Neural crest cell (in vitro differentiated cells): ENCODE results near the gene CNGB1. TPM values are rescaled to one million over a fixed set of nuclear protein-coding genes. Genes with fewer than 3 reads are reported as not detected.

Experiments
- DNase-seq: peaks from one replicate; pipeline ENCODE4 v3.0.0; 2021; ENCODE audit warnings: low read depth, mixed read lengths, low spot score
- H3K27ac Mint-ChIP-seq: one replicate; pipeline ENCODE4 v1.8.0; 2021; ENCODE audit warnings: mild to moderate bottlenecking, mixed read lengths; ENCODE audit not compliant: unreplicated experiment
- H3K27me3 Mint-ChIP-seq: 2 replicates; pipeline ENCODE4 v1.8.0; 2021; ENCODE audit warnings: low read depth, mild to moderate bottlenecking, mixed read lengths
- H3K36me3 Mint-ChIP-seq: 2 replicates; pipeline ENCODE4 v1.8.0; 2021; ENCODE audit warnings: low read depth, mild to moderate bottlenecking, mixed read lengths
- H3K4me1 Mint-ChIP-seq: 2 replicates; pipeline ENCODE4 v1.8.0; 2021; ENCODE audit warnings: mixed read lengths
- H3K4me3 Mint-ChIP-seq: one replicate; pipeline ENCODE4 v1.8.0; 2021; ENCODE audit warnings: mild to moderate bottlenecking, mixed read lengths
- H3K9me3 Mint-ChIP-seq: 2 replicates; pipeline ENCODE4 v1.8.0; 2021; ENCODE audit warnings: mixed read lengths
- total RNA-seq: library from RNA; stranded (reverse); gene quantifications from 2 replicates; pipeline ENCODE4 v1.2.1, GENCODE V29; 2021
- TF ChIP-seq, protein P1 (sequence below): fragments of 200-600 bp; sonication (generic); conservative IDR thresholded peaks from 2 replicates; pipeline ENCODE4 v1.5.0; 2021; ENCODE audit warnings: antibody characterized with exemption, mild to moderate bottlenecking

CNGB1 gene
- total RNA-seq, 1 donor from 2014 or later: 0.21 TPM

DNA sequence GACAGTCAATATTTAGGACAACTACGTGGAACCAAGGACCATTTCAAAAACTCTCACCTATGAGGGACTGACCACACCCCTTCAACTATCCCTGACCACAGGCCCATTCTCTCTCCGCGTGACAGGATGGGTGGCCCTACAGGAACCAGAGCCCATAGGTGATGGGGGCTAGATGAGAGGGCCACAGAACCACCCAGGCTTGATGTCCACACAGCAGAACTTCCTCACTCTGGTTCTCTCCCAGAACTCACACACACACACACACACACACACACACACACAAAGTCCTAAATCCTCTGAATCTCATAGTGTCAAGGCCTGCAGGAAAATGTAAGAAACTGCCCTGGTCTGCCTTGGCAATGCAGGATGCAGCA lies 28.1 kb upstream of the CNGB1 start:
- H3K4me1 Mint-ChIP-seq: peaks cover 28% of the 10 kb centered on the region
- peak overlapping the region; percentile 91 for H3K4me3 Mint-ChIP-seq
- H3K27ac Mint-ChIP-seq: peak overlapping the region; percentile 4
- no peak for DNase-seq
- H3K36me3 Mint-ChIP-seq: peaks cover 3% of the 10 kb centered on the region
- no peaks in the 10 kb centered on the region for H3K27me3 Mint-ChIP-seq
- TF ChIP-seq, protein P1, sequence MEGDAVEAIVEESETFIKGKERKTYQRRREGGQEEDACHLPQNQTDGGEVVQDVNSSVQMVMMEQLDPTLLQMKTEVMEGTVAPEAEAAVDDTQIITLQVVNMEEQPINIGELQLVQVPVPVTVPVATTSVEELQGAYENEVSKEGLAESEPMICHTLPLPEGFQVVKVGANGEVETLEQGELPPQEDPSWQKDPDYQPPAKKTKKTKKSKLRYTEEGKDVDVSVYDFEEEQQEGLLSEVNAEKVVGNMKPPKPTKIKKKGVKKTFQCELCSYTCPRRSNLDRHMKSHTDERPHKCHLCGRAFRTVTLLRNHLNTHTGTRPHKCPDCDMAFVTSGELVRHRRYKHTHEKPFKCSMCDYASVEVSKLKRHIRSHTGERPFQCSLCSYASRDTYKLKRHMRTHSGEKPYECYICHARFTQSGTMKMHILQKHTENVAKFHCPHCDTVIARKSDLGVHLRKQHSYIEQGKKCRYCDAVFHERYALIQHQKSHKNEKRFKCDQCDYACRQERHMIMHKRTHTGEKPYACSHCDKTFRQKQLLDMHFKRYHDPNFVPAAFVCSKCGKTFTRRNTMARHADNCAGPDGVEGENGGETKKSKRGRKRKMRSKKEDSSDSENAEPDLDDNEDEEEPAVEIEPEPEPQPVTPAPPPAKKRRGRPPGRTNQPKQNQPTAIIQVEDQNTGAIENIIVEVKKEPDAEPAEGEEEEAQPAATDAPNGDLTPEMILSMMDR: no peak
- H3K9me3 Mint-ChIP-seq: no peaks in the 10 kb centered on the region

DNA sequence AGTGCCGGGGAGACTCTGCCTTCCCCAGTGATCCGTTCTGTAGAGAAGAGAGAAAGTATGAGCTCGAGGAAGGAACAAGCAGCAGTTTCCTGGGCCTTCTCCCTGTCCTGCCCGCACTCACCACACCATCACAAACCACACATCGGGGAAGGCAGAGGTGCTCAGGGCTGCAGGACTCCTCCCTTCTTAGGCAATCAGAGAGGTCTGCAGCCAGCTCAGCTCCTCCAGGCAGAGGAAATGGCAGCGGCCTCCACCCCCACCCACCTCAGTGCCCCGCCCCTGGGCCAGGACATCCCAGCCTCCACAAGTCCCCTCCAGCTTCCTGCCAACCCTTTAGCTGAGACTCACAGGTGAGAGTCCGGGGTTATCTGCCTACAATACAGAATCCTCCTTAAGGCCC lies 27.6 kb upstream of the CNGB1 start:
- peaks cover 3% of the 10 kb centered on the region for H3K36me3 Mint-ChIP-seq
- no peak for DNase-seq
- H3K27me3 Mint-ChIP-seq: no peaks in the 10 kb centered on the region
- H3K9me3 Mint-ChIP-seq: no peaks in the 10 kb centered on the region
- peak overlapping the region; percentile 91 for H3K4me3 Mint-ChIP-seq
- H3K27ac Mint-ChIP-seq: no peak overlapping the region
- TF ChIP-seq, protein P1: no peak
- peaks cover 28% of the 10 kb centered on the region for H3K4me1 Mint-ChIP-seq

DNA sequence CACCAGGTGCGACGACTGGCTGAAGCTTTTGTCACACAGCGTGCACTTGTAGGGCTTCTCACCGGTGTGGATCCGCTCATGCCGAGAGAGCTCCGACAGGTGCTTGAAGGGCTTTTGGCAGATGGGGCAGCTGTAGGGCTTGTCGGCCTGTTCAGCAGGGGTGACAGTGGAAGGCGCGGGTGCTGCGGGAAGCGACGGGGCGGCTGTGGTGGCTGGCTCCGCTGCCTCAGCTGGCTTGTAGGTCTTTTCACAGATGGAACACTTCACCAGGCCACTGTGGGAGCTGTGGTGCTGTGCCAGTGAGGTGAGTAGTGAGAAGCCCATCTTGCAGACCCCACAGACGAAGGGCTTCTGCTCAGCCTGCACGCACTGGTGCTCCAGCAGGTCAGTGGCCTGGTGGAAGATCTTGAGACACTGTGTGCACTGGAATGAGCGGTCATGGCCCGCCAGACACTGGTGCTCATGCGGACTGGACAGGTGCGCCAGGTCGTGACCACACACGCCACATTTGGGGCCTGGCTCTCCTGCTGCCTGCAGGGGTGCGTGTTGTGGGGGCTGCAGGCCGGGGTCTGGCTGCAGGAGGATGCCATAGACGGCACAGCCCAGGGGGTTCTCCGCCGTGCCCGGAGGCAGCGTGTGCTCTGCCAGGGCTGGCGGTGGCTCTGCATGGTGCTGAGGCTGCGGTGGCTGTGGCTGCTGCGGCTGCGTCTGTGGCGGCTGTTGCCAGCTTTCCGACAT lies 26.8 kb upstream of the CNGB1 start:
- H3K36me3 Mint-ChIP-seq: peaks cover 3% of the 10 kb centered on the region
- no peak for DNase-seq
- peaks cover 28% of the 10 kb centered on the region for H3K4me1 Mint-ChIP-seq
- H3K4me3 Mint-ChIP-seq: peak overlapping the region; percentile 57
- TF ChIP-seq, protein P1: no peak
- H3K27ac Mint-ChIP-seq: peak overlapping the region; percentile 43
- H3K27me3 Mint-ChIP-seq: no peaks in the 10 kb centered on the region
- H3K9me3 Mint-ChIP-seq: no peaks in the 10 kb centered on the region

DNA sequence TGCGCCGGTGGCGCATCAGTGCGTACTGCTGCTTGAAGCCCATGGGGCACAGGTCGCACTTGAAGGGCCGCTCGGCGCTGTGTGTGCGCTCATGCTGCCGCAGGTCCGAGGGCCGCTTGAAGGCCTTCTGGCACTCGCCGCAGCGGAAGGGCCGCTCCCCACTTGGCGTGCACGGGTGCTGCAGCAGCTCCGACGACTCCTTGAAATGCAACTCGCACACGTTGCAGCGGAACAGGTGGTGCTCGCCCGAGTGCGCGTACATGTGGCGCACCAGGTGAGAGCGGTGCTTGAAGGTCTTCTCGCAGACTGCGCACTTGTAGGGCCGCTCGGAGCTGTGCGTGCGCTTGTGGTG lies 26.2 kb upstream of the CNGB1 start:
- Mint-ChIP-seq H3K4me3 (no peak overlapping the region), H3K27me3 (no peaks in the 10 kb centered on the region)

DNA sequence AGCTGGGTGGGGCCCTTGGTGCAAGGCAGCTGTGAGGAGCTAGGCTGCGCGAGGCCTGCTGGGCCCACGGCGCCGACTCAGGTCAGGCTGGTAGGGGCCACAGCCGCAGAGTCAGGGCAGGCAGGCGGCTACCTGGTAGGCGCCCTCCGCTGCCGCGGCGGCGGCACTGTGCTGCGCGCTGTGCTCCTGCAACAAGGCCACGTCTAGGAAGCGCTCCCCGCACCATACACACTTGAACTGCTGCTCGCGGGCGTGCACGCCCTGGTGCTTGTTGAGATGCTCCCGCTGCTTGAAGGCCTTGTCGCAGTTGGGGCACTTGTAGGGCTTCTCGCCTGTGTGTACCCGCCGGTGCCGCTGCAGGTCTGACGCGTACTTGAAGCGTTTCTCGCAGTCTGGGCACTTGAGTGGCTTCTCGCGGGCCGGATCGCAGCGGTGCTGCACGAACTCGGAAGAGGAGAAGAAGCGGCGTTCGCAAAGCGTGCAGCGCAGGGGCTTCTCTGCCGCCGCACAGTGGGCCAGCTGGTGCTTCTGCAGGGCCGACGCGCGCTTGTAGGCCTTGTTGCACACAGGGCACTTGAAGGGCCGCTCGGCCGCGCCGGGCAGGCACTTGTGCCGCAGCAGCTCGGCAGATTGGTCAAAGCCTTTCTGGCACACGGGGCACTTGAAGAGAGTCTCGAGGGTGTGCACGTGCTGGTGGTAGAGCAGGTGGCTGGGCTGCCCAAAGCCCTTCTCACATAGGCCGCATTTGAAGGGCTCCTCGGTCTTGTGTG lies 25.7 kb upstream of the CNGB1 start:
- Mint-ChIP-seq H3K36me3 (peaks cover 3% of the 10 kb centered on the region), H3K4me3 (peak overlapping the region; percentile 75)
- no peak for DNase-seq

More for the DNA sequence above, 26.2 kb upstream of the CNGB1 start:
- no peak for DNase-seq
- TF ChIP-seq, protein P1: no peak
- Mint-ChIP-seq H3K36me3 (peaks cover 3% of the 10 kb centered on the region), H3K9me3 (no peaks in the 10 kb centered on the region), H3K4me1 (peaks cover 26% of the 10 kb centered on the region), H3K27ac (no peak overlapping the region)

More for the DNA sequence above, 25.7 kb upstream of the CNGB1 start:
- TF ChIP-seq, protein P1: no peak
- Mint-ChIP-seq H3K9me3 (no peaks in the 10 kb centered on the region), H3K4me1 (peaks cover 20% of the 10 kb centered on the region), H3K27me3 (no peaks in the 10 kb centered on the region), H3K27ac (no peak overlapping the region)
